HCT116 (cell line): ENCODE measurements around the gene KREMEN2.

ENCODE experiments used
- TF ChIP-seq, protein P1 (sequence below), 3 experiments: fragments of 200-600 bp in 1 of 3; sonication (generic) in 1 of 3; IDR thresholded peaks in 2 of 3; conservative IDR thresholded peaks in 1 of 3; 2 replicates each; pipeline ENCODE4 v1.5.1; 2012 to 2017; ENCODE audit warnings: low read depth in 2 of 3, low read length in 2 of 3, antibody characterized with exemption in 1 of 3, borderline replicate concordance in 1 of 3, control low read depth in 1 of 3, mild to moderate bottlenecking in 1 of 3, mixed read lengths in 1 of 3, mixed run types in 1 of 3, moderate library complexity in 1 of 3; ENCODE audit not compliant: insufficient read depth in 1 of 3
- TF ChIP-seq, protein P2 (sequence below): IDR thresholded peaks from 2 replicates; pipeline ENCODE4 v1.6.1; 2012

GRCh38 chr16:2953706-2954627, 10.1 kb upstream of the KREMEN2 start:
- TF ChIP-seq, protein P1, sequence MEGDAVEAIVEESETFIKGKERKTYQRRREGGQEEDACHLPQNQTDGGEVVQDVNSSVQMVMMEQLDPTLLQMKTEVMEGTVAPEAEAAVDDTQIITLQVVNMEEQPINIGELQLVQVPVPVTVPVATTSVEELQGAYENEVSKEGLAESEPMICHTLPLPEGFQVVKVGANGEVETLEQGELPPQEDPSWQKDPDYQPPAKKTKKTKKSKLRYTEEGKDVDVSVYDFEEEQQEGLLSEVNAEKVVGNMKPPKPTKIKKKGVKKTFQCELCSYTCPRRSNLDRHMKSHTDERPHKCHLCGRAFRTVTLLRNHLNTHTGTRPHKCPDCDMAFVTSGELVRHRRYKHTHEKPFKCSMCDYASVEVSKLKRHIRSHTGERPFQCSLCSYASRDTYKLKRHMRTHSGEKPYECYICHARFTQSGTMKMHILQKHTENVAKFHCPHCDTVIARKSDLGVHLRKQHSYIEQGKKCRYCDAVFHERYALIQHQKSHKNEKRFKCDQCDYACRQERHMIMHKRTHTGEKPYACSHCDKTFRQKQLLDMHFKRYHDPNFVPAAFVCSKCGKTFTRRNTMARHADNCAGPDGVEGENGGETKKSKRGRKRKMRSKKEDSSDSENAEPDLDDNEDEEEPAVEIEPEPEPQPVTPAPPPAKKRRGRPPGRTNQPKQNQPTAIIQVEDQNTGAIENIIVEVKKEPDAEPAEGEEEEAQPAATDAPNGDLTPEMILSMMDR (IDR thresholded peaks at IDR 0.05 in 2 of 3, conservative IDR thresholded peaks at IDR 0.05 in 1 of 3; ENCODE audit: borderline replicate concordance in 1 of 3, insufficient read depth in 1 of 3, low read depth in 2 of 3, low read length in 2 of 3): no peak
- TF ChIP-seq, protein P2, sequence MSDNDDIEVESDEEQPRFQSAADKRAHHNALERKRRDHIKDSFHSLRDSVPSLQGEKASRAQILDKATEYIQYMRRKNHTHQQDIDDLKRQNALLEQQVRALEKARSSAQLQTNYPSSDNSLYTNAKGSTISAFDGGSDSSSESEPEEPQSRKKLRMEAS: no peak
